GM12878 (cell line): ENCODE results near the gene CD300A. TPM values are rescaled to one million over a fixed set of nuclear protein-coding genes. Genes with fewer than 3 reads are reported as not detected.

ENCODE experiments used
- ATAC-seq: fragments of 200-7000 bp; cut with Tn5 transposase; 3 replicates; pipeline ENCODE4 v1.9.1; 2020; ENCODE audit warnings: mild to moderate bottlenecking, moderate library complexity
- BruUV-seq: library from RNA; stranded (reverse); fragments of 400-500 nt; replicated peaks from 2 replicates; lab custom pipeline; 2021; lab: Mats Ljungman, UMichigan
- CTCF ChIA-PET: fragments of 300-600 bp; sonication (Branson Sonifier 250); formaldehyde crosslinking; extraction: SDS; loops from one replicate; lab custom pipeline; 2021; ENCODE audit warnings: inconsistent platforms; lab: Yijun Ruan, JAX
- POLR2A ChIA-PET: fragments of 350-600 bp; formaldehyde crosslinking; extraction: SDS; loops from one replicate; lab custom pipeline; 2021; ENCODE audit warnings: inconsistent platforms; lab: Charles Lee
- RAD21 ChIA-PET: fragments of 300-600 bp; sonication (Branson Sonifier 250); formaldehyde crosslinking; loops from one replicate; lab custom pipeline; 2023; ENCODE audit warnings: antibody characterized with exemption; ENCODE audit not compliant: unreplicated experiment; lab: Charles Lee
- SMC1A ChIA-PET: fragments of 300-600 bp; sonication (Branson Sonifier 250); formaldehyde crosslinking; loops from one replicate; lab custom pipeline; 2023; ENCODE audit not compliant: unreplicated experiment, uncharacterized antibody; lab: Charles Lee
- DNase-seq: peaks from one replicate; pipeline ENCODE4 v3.0.0-alpha.2; 2011; ENCODE audit warnings: low read depth, low spot score
- FAIRE-seq: peaks from 3 replicates; lab custom pipeline; 2011; peaks lifted over from hg19 to GRCh38; lab: Jason Lieb, UNC
- H2AFZ ChIP-seq: 2 replicates; pipeline ENCODE4 v1.6.0; 2011; ENCODE audit warnings: low read depth, low read length, control low read depth; ENCODE audit not compliant: control insufficient read depth
- H3K27ac ChIP-seq: 2 replicates; pipeline ENCODE4 v1.5.1; 2011; ENCODE audit warnings: control low read depth; ENCODE audit not compliant: control insufficient read depth, insufficient read depth
- H3K27me3 ChIP-seq, 2 experiments: replicated peaks in 1 of 2; 2 replicates each; pipeline versions ENCODE4 v1.6.0 to v1.6.1; 2011; ENCODE audit warnings: low read length in 1 of 2; ENCODE audit not compliant: control insufficient read depth in 2 of 2, insufficient read depth in 2 of 2
- H3K36me3 ChIP-seq, 2 experiments: 2 replicates each; pipeline ENCODE4 v1.5.1; 2011; ENCODE audit warnings: low read length in 1 of 2; ENCODE audit not compliant: control insufficient read depth in 2 of 2, insufficient read depth in 2 of 2
- H3K4me1 ChIP-seq: 2 replicates; pipeline ENCODE4 v1.6.1; 2011; ENCODE audit warnings: mild to moderate bottlenecking, low read length, moderate library complexity, mixed read lengths; ENCODE audit not compliant: control insufficient read depth, insufficient read depth
- H3K4me2 ChIP-seq: 2 replicates; pipeline ENCODE4 v1.6.0; 2011; ENCODE audit warnings: control low read depth; ENCODE audit not compliant: control insufficient read depth, insufficient read depth
- H3K4me3 ChIP-seq: fragments of 200-600 bp; sonication (generic); 2 replicates; pipeline ENCODE4 v1.5.1; 2016
- H3K79me2 ChIP-seq: 2 replicates; pipeline ENCODE4 v1.6.0; 2011; ENCODE audit warnings: low read length; ENCODE audit not compliant: control insufficient read depth, insufficient read depth
- H3K9ac ChIP-seq: 2 replicates; pipeline ENCODE4 v1.8.0; 2011; ENCODE audit warnings: low read length, control low read depth, mixed read lengths; ENCODE audit not compliant: control insufficient read depth, insufficient read depth
- H3K9me3 ChIP-seq: replicated peaks from 3 replicates; pipeline ENCODE4 v1.5.1; 2011; ENCODE audit warnings: mild to moderate bottlenecking, low read length; ENCODE audit not compliant: control insufficient read depth, insufficient read depth
- H4K20me1 ChIP-seq: 2 replicates; pipeline ENCODE4 v1.6.0; 2011; ENCODE audit not compliant: control insufficient read depth, insufficient read depth
- CBX5 ChIP-seq: sonication (generic); IDR thresholded peaks from 2 replicates; pipeline ENCODE4 v1.6.1; 2016; ENCODE audit warnings: low read depth, moderate library complexity, mild to moderate bottlenecking, inconsistent platforms
- E4F1 ChIP-seq: fragments of 450-650 bp; IDR thresholded peaks from 2 replicates; pipeline ENCODE4 v1.6.1; 2018; ENCODE audit warnings: borderline replicate concordance, mild to moderate bottlenecking; ENCODE audit not compliant: partially characterized antibody
- EP300 ChIP-seq, 2 experiments: fragments of 150-350 bp in 1 of 2; IDR thresholded peaks; 2 replicates each; pipeline ENCODE4 v1.6.1; 2011 to 2012; ENCODE audit warnings: low read depth in 2 of 2, low read length in 2 of 2, borderline replicate concordance in 1 of 2, improper control_type of control experiment in 1 of 2, inconsistent platforms in 1 of 2; ENCODE audit not compliant: control insufficient read depth in 1 of 2
- HDAC6 ChIP-seq: fragments of 200-600 bp; sonication (generic); IDR thresholded peaks from one replicate; pipeline ENCODE4 v1.8.0; 2017; ENCODE audit warnings: antibody characterized with exemption; ENCODE audit not compliant: unreplicated experiment
- IKZF1 ChIP-seq: fragments of 450-650 bp; conservative IDR thresholded peaks from 2 replicates; pipeline ENCODE4 v1.6.1; 2017; ENCODE audit warnings: antibody characterized with exemption, mild to moderate bottlenecking
- KAT2A ChIP-seq: conservative IDR thresholded peaks from 2 replicates; pipeline ENCODE4 v1.6.1; 2011; ENCODE audit warnings: low read depth, low read length; ENCODE audit not compliant: control insufficient read depth
- KDM1A ChIP-seq: fragments of 200-600 bp; sonication (generic); IDR thresholded peaks from 2 replicates; pipeline ENCODE4 v1.6.1; 2016; ENCODE audit warnings: borderline replicate concordance
- MEF2A ChIP-seq: IDR thresholded peaks from 2 replicates; pipeline ENCODE4 v1.6.1; 2011; ENCODE audit warnings: low read depth, mild to moderate bottlenecking, low read length, moderate library complexity; ENCODE audit not compliant: insufficient read depth
- SMAD5 ChIP-seq: IDR thresholded peaks from 2 replicates; pipeline ENCODE4 v1.6.1; 2016; ENCODE audit warnings: antibody characterized with exemption, low read depth
- SREBF1 ChIP-seq: IDR thresholded peaks from 2 replicates; pipeline ENCODE4 v1.6.1; 2012; ENCODE audit warnings: mild to moderate bottlenecking, low read length
- SREBF2 ChIP-seq: IDR thresholded peaks from 2 replicates; pipeline ENCODE4 v1.6.1; 2012; ENCODE audit warnings: mild to moderate bottlenecking, low read length
- WGBS: methylation state at CpG from one replicate; pipeline ENCODE4 v1.1.6; 2016; ENCODE audit warnings: low lambda C conversion rate; ENCODE audit not compliant: insufficient replicate concordance, insufficient coverage; ENCODE audit errors: missing lambda C conversion rate; 5-methylcytosine and 5-hydroxymethylcytosine counted together
- in situ Hi-C: fragments of 300-500 bp; cut with MboI; formaldehyde crosslinking; loops from 9 replicates; pipeline ENCODE4 v1.14.3; 2018; ENCODE audit warnings: mixed read lengths
- intact Hi-C: fragments of 100-400 bp; cut with micrococcal nuclease; formaldehyde crosslinking; loops from one replicate; pipeline ENCODE4 v1.14.2; 2022; ENCODE audit not compliant: unreplicated experiment
- polyA plus RNA-seq, 11 experiments: library from polyadenylated mRNA; depleted of rRNA in 4 of 11; unstranded in 6 of 11; stranded (reverse) in 5 of 11; fragments of >200 nt; fragmentation: Nextera tagmentation in 4 of 11; fragmentation: Illumina TruSeq in 1 of 11; extraction: Ambion mirVana in 4 of 11; extraction: Trizol in 1 of 11; gene quantifications; 1 replicate in 1 of 11; 2 replicates in 10 of 11; pipeline versions ENCODE4 v1.2.1 to v1.2.3, GENCODE V29; 2011 to 2016; ENCODE audit warnings: inconsistent platforms in 2 of 11, missing spikeins in 2 of 11, low read depth in 1 of 11
- total RNA-seq, 4 experiments: library from RNA; depleted of rRNA in 3 of 4; stranded (reverse); fragments of >200 nt in 3 of 4; fragmentation: Illumina TruSeq in 1 of 4; extraction: Trizol in 1 of 4; gene quantifications; 2 replicates each; pipeline versions ENCODE4 v1.2.1 to v1.2.3, GENCODE V29; 2013 to 2021
- TF ChIP-seq, protein P1 (sequence below): fragments of 150-350 bp; IDR thresholded peaks from 2 replicates; pipeline ENCODE4 v1.6.1; 2016; ENCODE audit warnings: low read depth, low read length
- TF ChIP-seq, protein P2 (sequence below): fragments of 150-350 bp; IDR thresholded peaks from 2 replicates; pipeline ENCODE4 v1.6.1; 2014; ENCODE audit warnings: mild to moderate bottlenecking, low read depth, low read length
- TF ChIP-seq, protein P3 (sequence below): fragments of 450-650 bp; IDR thresholded peaks from 2 replicates; pipeline ENCODE4 v1.6.1; 2016; ENCODE audit warnings: mild to moderate bottlenecking

The CD300A gene
- total and polyA plus RNA-seq, 10 of the 15 experiments (the other 5 are each of a cell fraction or from before 2014, with no cell fraction given), result 10.6 to 128 (median 36.1) TPM

- H2AFZ ChIP-seq, result no peak overlapping the region
- no TSS peak for BruUV-seq
- CTCF ChIA-PET, result interaction anchor here (1.0 to 2.3 kb wide), 6 partner anchors 9 to 51 kb away, joined by 3 to 9 read pairs (median 4); no protein-coding TSS in a partner anchor
- TF ChIP-seq KAT2A (no peak), CBX5 (no peak), MEF2A (no peak), IKZF1 (no peak), HDAC6 (no peak), SREBF1 (no peak), EP300 (IDR thresholded peaks at IDR 0.05; ENCODE audit: borderline replicate concordance in 1 of 2, control insufficient read depth in 1 of 2, low read depth in 2 of 2, low read length in 2 of 2) (no peak), KDM1A (no peak), SMAD5 (no peak), E4F1 (no peak), SREBF2 (no peak)
- TF ChIP-seq, protein P1, sequence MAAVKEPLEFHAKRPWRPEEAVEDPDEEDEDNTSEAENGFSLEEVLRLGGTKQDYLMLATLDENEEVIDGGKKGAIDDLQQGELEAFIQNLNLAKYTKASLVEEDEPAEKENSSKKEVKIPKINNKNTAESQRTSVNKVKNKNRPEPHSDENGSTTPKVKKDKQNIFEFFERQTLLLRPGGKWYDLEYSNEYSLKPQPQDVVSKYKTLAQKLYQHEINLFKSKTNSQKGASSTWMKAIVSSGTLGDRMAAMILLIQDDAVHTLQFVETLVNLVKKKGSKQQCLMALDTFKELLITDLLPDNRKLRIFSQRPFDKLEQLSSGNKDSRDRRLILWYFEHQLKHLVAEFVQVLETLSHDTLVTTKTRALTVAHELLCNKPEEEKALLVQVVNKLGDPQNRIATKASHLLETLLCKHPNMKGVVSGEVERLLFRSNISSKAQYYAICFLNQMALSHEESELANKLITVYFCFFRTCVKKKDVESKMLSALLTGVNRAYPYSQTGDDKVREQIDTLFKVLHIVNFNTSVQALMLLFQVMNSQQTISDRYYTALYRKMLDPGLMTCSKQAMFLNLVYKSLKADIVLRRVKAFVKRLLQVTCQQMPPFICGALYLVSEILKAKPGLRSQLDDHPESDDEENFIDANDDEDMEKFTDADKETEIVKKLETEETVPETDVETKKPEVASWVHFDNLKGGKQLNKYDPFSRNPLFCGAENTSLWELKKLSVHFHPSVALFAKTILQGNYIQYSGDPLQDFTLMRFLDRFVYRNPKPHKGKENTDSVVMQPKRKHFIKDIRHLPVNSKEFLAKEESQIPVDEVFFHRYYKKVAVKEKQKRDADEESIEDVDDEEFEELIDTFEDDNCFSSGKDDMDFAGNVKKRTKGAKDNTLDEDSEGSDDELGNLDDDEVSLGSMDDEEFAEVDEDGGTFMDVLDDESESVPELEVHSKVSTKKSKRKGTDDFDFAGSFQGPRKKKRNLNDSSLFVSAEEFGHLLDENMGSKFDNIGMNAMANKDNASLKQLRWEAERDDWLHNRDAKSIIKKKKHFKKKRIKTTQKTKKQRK, result no peak
- TF ChIP-seq, protein P2, sequence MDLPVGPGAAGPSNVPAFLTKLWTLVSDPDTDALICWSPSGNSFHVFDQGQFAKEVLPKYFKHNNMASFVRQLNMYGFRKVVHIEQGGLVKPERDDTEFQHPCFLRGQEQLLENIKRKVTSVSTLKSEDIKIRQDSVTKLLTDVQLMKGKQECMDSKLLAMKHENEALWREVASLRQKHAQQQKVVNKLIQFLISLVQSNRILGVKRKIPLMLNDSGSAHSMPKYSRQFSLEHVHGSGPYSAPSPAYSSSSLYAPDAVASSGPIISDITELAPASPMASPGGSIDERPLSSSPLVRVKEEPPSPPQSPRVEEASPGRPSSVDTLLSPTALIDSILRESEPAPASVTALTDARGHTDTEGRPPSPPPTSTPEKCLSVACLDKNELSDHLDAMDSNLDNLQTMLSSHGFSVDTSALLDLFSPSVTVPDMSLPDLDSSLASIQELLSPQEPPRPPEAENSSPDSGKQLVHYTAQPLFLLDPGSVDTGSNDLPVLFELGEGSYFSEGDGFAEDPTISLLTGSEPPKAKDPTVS, result no peak
- TF ChIP-seq, protein P3, sequence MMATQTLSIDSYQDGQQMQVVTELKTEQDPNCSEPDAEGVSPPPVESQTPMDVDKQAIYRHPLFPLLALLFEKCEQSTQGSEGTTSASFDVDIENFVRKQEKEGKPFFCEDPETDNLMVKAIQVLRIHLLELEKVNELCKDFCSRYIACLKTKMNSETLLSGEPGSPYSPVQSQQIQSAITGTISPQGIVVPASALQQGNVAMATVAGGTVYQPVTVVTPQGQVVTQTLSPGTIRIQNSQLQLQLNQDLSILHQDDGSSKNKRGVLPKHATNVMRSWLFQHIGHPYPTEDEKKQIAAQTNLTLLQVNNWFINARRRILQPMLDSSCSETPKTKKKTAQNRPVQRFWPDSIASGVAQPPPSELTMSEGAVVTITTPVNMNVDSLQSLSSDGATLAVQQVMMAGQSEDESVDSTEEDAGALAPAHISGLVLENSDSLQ, result no peak
Observed at GRCh38 chr17:74429604-74430384, 36.6 kb upstream of the CD300A start.

More at GRCh38 chr17:74429604-74430384, 36.6 kb upstream of the CD300A start:
- DNase-seq, result no peak
- Histone ChIP-seq H4K20me1 (no peaks in the 10 kb centered on the region), H3K4me1 (peaks cover 17% of the 10 kb centered on the region), H3K36me3 (no peaks in the 10 kb centered on the region), H3K79me2 (no peaks in the 10 kb centered on the region), H3K9ac (no peak overlapping the region), H3K27me3 (peaks cover 3 to 11% of the 10 kb centered on the region in 2 experiments; a peak in 3 of 4 replicates), H3K9me3 (no peaks in the 10 kb centered on the region; the same call in 2 of the 3 replicates), H3K4me3 (no peak overlapping the region), H3K4me2 (no peak overlapping the region), H3K27ac (no peak overlapping the region; the same call in 1 of the 2 replicates)
- RAD21 ChIA-PET, result interaction anchor here (0.6 to 1.7 kb wide), 6 partner anchors 9 to 50 kb away, joined by 3 to 13 read pairs (median 4); no protein-coding TSS in a partner anchor
- POLR2A ChIA-PET, result interaction anchor here (2.6 kb wide), 1 partner anchor 12 kb away, joined by 11 read pairs; no protein-coding TSS in a partner anchor
- in situ Hi-C loops (no loop called here), intact Hi-C loops (loop anchor here (2.0 kb wide), 1 partner anchor 15 kb away; no protein-coding TSS in a partner anchor)
- 52% methylated on average over 19 of the region's 19 CpGs for WGBS
- FAIRE-seq, result no peak
- SMC1A ChIA-PET, result interaction anchor here (0.9 to 1.4 kb wide), 7 partner anchors 11 to 124 kb away, joined by 3 to 8 read pairs (median 4); no protein-coding TSS in a partner anchor
- peak; percentile 56 for ATAC-seq
